Left ventricle myocardium superior (tissue), 1 donor: Measurements from ENCODE around the gene RAX. TPM values are rescaled to one million over a fixed set of nuclear protein-coding genes. Genes with fewer than 3 reads are reported as not detected.

Experiments used
- ATAC-seq: fragments of 200-7000 bp; cut with Tn5 transposase; one replicate; pipeline ENCODE4 v1.9.1; 2020; ENCODE audit warnings: mild to moderate bottlenecking, moderate library complexity
- DNase-seq: peaks from one replicate; pipeline ENCODE4 v3.0.0-alpha.2; 2020
- intact Hi-C: fragments of 100-400 bp; cut with micrococcal nuclease; formaldehyde crosslinking; loops from one replicate; pipeline ENCODE4 v1.11.0; 2022
- long read RNA-seq: library from polyadenylated mRNA; unstranded; transcript quantifications from one replicate; pipeline ENCODE4 v2.0.0, GENCODE V29; 2021
- total RNA-seq: library from RNA; stranded (reverse); fragmentation: NEBNext Ultra II Directional; extraction: Animal tissue kit (Norgen Biotek cat#: 25700); gene quantifications from one replicate; pipeline ENCODE4 v1.2.1, GENCODE V29; 2021
- donor health status: DM: no; HTN: yes; CAD: no; lungs with severe emphysema.

The RAX gene
- total RNA-seq, result not detected
- long read RNA-seq, result 0 reads

DNA sequence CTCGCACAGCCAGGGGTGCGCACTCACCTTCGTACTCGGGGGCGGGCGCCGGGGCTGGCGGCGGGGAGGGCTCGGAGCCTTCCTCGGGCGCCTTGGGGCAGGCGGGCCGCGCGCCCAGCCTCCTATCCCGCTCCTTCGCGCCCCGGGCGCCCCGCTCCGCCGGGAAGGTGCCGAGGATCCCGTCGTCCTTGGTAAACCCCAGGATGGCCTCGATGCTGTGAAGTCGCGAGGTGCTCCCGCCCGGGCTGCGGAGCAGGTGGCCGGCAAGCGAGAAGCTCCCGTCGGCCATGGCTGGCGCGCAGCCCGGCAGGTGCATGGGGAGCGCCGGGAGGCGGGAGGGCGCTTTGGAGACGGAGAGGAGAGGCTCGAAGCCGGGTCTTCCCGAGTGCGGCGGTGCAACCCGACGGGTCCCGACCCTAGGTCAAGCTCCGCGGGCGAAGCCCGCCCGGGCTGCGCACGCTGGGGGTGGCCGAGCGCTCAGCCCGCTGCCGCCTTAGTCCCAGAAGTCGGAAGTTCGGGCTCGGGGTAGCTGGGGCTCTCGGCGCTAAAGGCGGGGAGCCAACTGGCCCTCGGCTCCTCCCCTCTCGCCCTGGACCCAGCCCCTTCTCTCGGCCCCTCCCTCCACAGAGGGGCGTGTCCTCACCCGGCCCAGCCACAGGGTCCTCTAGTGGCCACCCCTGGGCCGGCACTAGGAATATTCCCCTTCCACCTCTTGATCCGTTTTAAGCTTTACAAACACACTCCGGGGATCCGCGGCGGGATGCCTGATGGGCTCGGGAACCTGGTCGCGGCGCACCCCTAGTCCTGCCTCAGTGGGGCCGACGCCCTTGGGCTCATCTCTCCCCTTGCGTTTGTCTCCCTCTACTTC, at the start of gene RAX:
Gene RAX, minus strand, starts transcription at position 564 of the 868 bp plus-strand sequence. Its CDS starts 248 bp downstream, at position 316.
- DNase-seq (peak; percentile 30), ATAC-seq (peak; percentile 47)
- intact Hi-C loops, result no loop called here

GRCh38 chr18:59318460-59319050, 45.3 kb upstream of the RAX start, which contains the start of gene CPLX4:
Gene CPLX4 (minus strand): TSS chr18:59318649. CDS start chr18:59318462, 187 bp downstream.
- no peak for ATAC-seq
- intact Hi-C loops, result no loop called here
- DNase-seq, result no peak

- intact Hi-C loops, result no loop called here
- no peak for DNase-seq
- no peak for ATAC-seq
Measured at GRCh38 chr18:59311631-59312030, 38.4 kb upstream of the RAX start.

GRCh38 chr18:59308938-59309260, 35.6 kb upstream of the RAX start:
- no peak for DNase-seq
- peak; percentile 68 for ATAC-seq
- intact Hi-C loops, result loop anchor here (5.0 kb wide), 1 partner anchor 93 kb away; no protein-coding TSS in a partner anchor

DNA sequence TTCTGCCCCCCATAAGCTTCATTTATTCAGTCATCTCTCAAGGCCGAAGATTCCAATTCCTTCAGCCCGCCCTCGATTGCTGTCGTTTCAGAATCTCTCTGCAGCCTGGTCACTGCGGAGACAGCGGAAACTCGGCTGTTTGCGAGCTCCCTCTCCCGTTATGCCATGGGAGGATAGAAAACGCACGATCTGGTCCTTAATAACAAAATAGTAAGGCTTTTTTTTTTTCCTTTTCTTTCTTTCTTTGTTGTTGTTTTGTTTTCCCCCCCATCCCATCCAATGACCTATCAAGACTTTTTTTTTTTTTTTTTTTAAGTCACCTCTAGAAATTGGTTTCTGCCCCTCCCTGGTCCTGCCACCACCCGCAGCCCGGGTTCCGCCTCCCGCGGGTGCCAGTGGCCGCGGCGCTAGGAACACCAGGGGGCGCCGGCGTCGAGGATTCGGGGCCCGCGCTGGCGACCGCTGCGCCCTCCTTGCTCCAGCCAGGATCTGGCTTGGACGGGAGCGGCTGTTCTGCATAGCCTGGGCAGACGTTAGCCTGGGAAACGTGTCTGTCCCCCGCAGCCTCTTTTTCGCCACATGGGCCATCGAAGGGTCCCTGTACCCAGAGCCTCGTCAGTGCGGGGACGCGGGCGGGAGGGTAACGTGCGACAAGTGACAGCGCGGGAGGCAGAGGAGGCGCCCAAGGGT, 35.1 kb upstream of the RAX start:
- DNase-seq, result peak; percentile 91
- peak; percentile 100 for ATAC-seq
- intact Hi-C loops, result loop anchor here (5.0 kb wide), 1 partner anchor 94 kb away; no protein-coding TSS in a partner anchor

GRCh38 chr18:59306640-59307039, 33.4 kb upstream of the RAX start:
- no peak for DNase-seq
- no peak for ATAC-seq
- intact Hi-C loops, result loop anchor here (5.0 kb wide), 1 partner anchor 96 kb away; no protein-coding TSS in a partner anchor

GRCh38 chr18:59305295-59305694, 32.0 kb upstream of the RAX start:
- ATAC-seq, result no peak
- no peak for DNase-seq
- intact Hi-C loops, result loop anchor here (5.0 kb wide), 1 partner anchor 97 kb away; no protein-coding TSS in a partner anchor

- no peak for ATAC-seq
- DNase-seq, result no peak
- intact Hi-C loops, result no loop called here
Measured at GRCh38 chr18:59303656-59304195, 30.5 kb upstream of the RAX start.

- DNase-seq, result no peak
- no peak for ATAC-seq
- intact Hi-C loops, result no loop called here
Measured at GRCh38 chr18:59303006-59303405, 29.8 kb upstream of the RAX start.

GRCh38 chr18:59301929-59302328, 28.7 kb upstream of the RAX start:
- ATAC-seq (no peak), DNase-seq (no peak)
- intact Hi-C loops, result no loop called here

GRCh38 chr18:59300676-59301285, 27.5 kb upstream of the RAX start:
- DNase-seq (no peak), ATAC-seq (no peak)
- intact Hi-C loops, result no loop called here

DNA sequence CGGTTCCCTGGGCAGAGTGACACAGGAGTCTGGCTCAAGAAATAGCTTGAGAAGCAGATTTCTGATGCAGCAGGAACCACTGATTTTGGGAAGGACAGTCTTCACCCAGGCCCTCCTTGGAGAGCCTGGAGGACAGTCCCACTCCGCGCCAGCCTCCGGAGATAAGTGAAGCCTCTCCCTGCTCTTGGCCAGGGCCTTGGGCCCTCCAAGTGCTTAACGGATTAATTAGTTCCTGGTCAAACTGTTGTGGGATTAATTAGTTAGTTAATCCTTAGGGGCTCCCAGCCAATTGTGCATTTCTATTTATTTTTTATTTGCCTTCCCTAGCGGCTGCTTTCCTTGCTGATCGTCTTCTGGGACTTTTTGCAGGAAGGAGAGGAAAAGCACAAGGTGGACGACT, 25.6 kb upstream of the RAX start:
- ATAC-seq, result no peak
- DNase-seq, result no peak
- intact Hi-C loops, result no loop called here

- DNase-seq (no peak), ATAC-seq (no peak)
- intact Hi-C loops, result no loop called here
Measured at GRCh38 chr18:59293317-59293716, 20.1 kb upstream of the RAX start.

DNA sequence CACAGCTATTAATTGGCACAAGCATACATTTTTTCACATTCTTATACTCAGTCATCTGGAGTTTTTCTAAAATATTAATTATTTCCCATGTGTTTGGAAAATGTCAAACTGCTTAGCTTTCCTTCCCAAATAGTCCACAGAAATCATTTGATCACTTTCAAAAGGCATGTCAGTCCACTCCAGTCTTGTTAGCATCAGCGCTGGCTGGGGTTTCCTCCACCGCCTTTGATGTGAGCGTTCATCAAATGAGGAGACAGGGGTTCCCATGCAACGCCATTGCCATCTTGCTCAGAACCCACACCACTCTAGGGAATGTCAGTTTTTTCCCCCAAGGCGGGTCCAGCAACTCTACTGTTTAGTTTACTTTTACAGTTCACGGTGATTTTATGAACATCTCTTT, 13.1 kb upstream of the RAX start:
- intact Hi-C loops, result no loop called here
- DNase-seq, result no peak
- ATAC-seq, result no peak

- ATAC-seq (no peak), DNase-seq (no peak)
- intact Hi-C loops, result no loop called here
Measured at GRCh38 chr18:59282341-59282740, 9.1 kb upstream of the RAX start.

DNA sequence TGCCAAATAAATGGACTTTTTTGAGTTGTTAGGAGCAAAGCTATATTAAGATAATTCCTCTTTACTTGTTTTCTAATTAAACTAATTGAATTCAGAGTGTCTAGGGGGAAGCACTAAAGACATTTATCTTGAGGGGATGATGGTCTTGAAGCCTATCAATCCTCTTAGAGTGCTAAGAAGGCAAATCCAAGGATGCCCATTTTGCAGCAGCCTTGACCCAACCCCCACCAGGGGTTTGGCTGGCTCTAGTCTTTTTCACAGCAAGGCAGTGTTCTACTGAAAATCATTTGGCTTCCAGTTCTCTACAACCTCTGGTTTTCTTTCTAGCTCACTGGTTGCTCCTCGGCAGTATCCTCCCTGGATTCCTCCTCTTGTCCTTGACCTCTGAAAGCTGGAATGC, 6.5 kb upstream of the RAX start:
- DNase-seq (no peak), ATAC-seq (no peak)
- intact Hi-C loops, result no loop called here

- no peak for ATAC-seq
- intact Hi-C loops, result no loop called here
Measured at GRCh38 chr18:59279193-59279592, 5.9 kb upstream of the RAX start.

DNA sequence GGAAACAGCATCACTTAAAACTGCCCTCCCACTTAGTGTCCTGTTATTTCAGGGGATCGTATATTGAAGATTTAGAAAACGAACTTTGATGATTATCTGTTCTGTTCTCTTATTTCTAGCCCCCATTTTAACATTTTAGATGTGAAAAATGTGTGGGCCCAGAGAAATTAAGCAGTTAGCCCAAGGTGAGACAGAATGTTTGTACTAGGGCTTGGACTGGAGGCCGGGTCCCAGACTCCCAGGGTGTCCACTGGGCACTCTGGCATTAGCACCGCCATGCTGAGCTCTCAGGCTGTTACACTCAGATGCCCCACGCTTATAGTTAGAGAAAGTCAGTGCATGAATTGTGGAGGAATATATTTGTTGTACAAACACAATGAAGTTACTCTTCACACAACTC, 5.5 kb upstream of the RAX start:
- DNase-seq, result no peak
- ATAC-seq, result no peak
- intact Hi-C loops, result no loop called here

More at GRCh38 chr18:59279193-59279592, 5.9 kb upstream of the RAX start:
- no peak for DNase-seq

DNA sequence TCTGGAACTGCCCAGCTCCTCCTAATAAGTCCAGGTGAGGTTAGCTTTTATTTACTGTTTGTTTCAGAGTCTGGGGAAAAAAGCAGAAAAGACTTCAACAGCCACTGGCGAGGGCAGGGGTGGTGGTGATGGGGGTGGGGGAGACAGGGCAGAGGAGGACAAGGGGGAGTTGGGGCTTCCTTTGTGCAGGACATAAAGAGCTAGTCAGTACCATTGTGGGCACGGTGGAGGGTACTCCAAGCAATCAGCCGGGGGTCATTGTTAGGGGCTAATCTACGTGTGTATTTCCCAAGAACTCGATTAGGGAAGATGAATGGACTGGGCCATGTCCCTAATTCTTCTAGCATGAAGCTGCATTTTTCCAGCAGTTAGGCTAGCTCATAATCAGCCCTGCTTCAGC, 2.8 kb upstream of the RAX start:
- ATAC-seq (no peak), DNase-seq (no peak)
- intact Hi-C loops, result no loop called here
